HepG2 (cell line): Measurements from ENCODE around the gene BCAR3. TPM values are rescaled to one million over a fixed set of nuclear protein-coding genes. Genes with fewer than 3 reads are reported as not detected.
A peak's percentile ranks its signal among the peaks of the same experiment; 100 is the strongest.
"Not testable (repeated sequence)": the region's sequence is repeated elsewhere in the genome, so short reads cannot be mapped to it uniquely, and the experiment has no call there.

ENCODE experiments used
- ATAC-seq: fragments of 200-7000 bp; cut with Tn5 transposase; 3 replicates; pipeline ENCODE4 v1.9.1; 2020; ENCODE audit warnings: mild to moderate bottlenecking, moderate library complexity
- BruUV-seq: library from RNA; stranded (reverse); fragments of 400-500 nt; replicated peaks from 2 replicates; lab custom pipeline; 2021; lab: Mats Ljungman, UMichigan
- CTCF ChIA-PET: fragments of 300-600 bp; formaldehyde crosslinking; extraction: SDS; loops from one replicate; lab custom pipeline; 2021; ENCODE audit warnings: low total read pairs, inconsistent platforms, low intra/inter-chr PET ratio; lab: Yijun Ruan, JAX
- POLR2A ChIA-PET: fragments of 350-600 bp; sonication (Branson Sonifier 250); formaldehyde crosslinking; loops from one replicate; lab custom pipeline; 2020; ENCODE audit warnings: antibody characterized with exemption, inconsistent platforms; lab: Yijun Ruan, JAX
- DNase-seq: peaks from one replicate; pipeline ENCODE4 v3.0.0-alpha.2; 2015; ENCODE audit warnings: low spot score
- FAIRE-seq: peaks from 3 replicates; lab custom pipeline; 2011; peaks lifted over from hg19 to GRCh38; lab: Jason Lieb, UNC
- H2AFZ ChIP-seq: one replicate; pipeline ENCODE4 v1.6.1; 2011; ENCODE audit warnings: low read length, inconsistent platforms
- H3K27ac ChIP-seq: fragments of 300-600 bp; 3 replicates; pipeline ENCODE4 v1.8.0; 2011; ENCODE audit warnings: mixed run types, mild to moderate bottlenecking, mixed read lengths, low read length, inconsistent platforms; ENCODE audit not compliant: insufficient read depth; ENCODE audit errors: extremely low read length
- H3K27me3 ChIP-seq, 2 experiments: fragments of 200-600 bp in 1 of 2; 2 replicates in 1 of 2; 3 replicates in 1 of 2; pipeline versions ENCODE4 v1.6.0 to v1.8.0; 2011; ENCODE audit warnings: low read length in 2 of 2, mild to moderate bottlenecking in 2 of 2, moderate library complexity in 2 of 2, inconsistent platforms in 1 of 2; ENCODE audit not compliant: insufficient read depth in 2 of 2, control insufficient read depth in 1 of 2
- H3K36me3 ChIP-seq, 2 experiments: fragments of 200-600 bp in 1 of 2; replicated peaks in 1 of 2; 2 replicates in 1 of 2; 3 replicates in 1 of 2; pipeline versions ENCODE4 v1.5.1 to v1.8.0; 2011; ENCODE audit warnings: low read length in 2 of 2, inconsistent platforms in 1 of 2; ENCODE audit not compliant: insufficient read depth in 2 of 2, control insufficient read depth in 1 of 2
- H3K4me1 ChIP-seq: 2 replicates; pipeline ENCODE4 v1.5.1; 2012; ENCODE audit warnings: low read length, inconsistent platforms; ENCODE audit not compliant: insufficient read depth
- H3K4me2 ChIP-seq: 2 replicates; pipeline ENCODE4 v1.6.0; 2011; ENCODE audit warnings: low read depth, low read length, inconsistent platforms
- H3K4me3 ChIP-seq, 3 experiments: fragments of 200-600 bp in 1 of 3; sonication (generic), shearing (Covaris generic) in 1 of 3; replicated peaks in 1 of 3; 2 replicates each; pipeline ENCODE4 v1.5.1; 2011 to 2016; ENCODE audit warnings: low read length in 3 of 3, inconsistent platforms in 2 of 3, low read depth in 2 of 3, mild to moderate bottlenecking in 2 of 3, control low read depth in 1 of 3, mixed read lengths in 1 of 3; ENCODE audit not compliant: insufficient read depth in 1 of 3
- H3K79me2 ChIP-seq: one replicate; pipeline ENCODE4 v1.6.1; 2011; ENCODE audit warnings: low read length, inconsistent platforms; ENCODE audit not compliant: insufficient read depth
- H3K9ac ChIP-seq: 2 replicates; pipeline ENCODE4 v1.6.0; 2011; ENCODE audit warnings: mild to moderate bottlenecking, low read depth, low read length, inconsistent platforms; ENCODE audit not compliant: insufficient read depth
- H3K9me3 ChIP-seq: 2 replicates; pipeline ENCODE4 v1.5.1; 2012; ENCODE audit warnings: mild to moderate bottlenecking, low read length
- H4K20me1 ChIP-seq: 2 replicates; pipeline ENCODE4 v1.6.0; 2011; ENCODE audit warnings: inconsistent platforms, mild to moderate bottlenecking, low read length, moderate library complexity; ENCODE audit not compliant: insufficient read depth
- MBD4 ChIP-seq: IDR thresholded peaks from 2 replicates; pipeline ENCODE4 v1.6.1; 2012; ENCODE audit warnings: low read length, inconsistent platforms, borderline replicate concordance
- SRF ChIP-seq: IDR thresholded peaks from 2 replicates; pipeline ENCODE4 v1.6.1; 2011; ENCODE audit warnings: mild to moderate bottlenecking, low read depth, low read length, moderate library complexity
- ZNF121 ChIP-seq: sonication (generic); formaldehyde crosslinking; IDR thresholded peaks from 2 replicates; pipeline ENCODE4 v1.5.0; 2020; ENCODE audit warnings: mild to moderate bottlenecking, missing genetic modification reagents
- ZNF124 ChIP-seq: sonication (generic); formaldehyde crosslinking; IDR thresholded peaks from 2 replicates; pipeline ENCODE4 v1.4.0; 2020; ENCODE audit warnings: missing genetic modification reagents
- ZNF550 ChIP-seq: sonication (generic); formaldehyde crosslinking; IDR thresholded peaks from 2 replicates; pipeline ENCODE4 v1.4.0; 2020; ENCODE audit warnings: mild to moderate bottlenecking, missing genetic modification reagents, borderline replicate concordance
- WGBS: methylation state at CpG from one replicate; pipeline ENCODE4 v1.1.6; 2017; ENCODE audit warnings: low lambda C conversion rate; 5-methylcytosine and 5-hydroxymethylcytosine counted together
- in situ Hi-C: cut with HindIII; loops from 2 replicates; pipeline ENCODE4 v1.10.0; 2017; ENCODE audit warnings: low pct_unique_long_range_greater_than_20kb; ENCODE audit not compliant: extremely low pct_ligation_motif_present
- intact Hi-C: fragments of 100-400 bp; cut with micrococcal nuclease; formaldehyde crosslinking; loops from one replicate; pipeline ENCODE4 v1.10.0; 2022; ENCODE audit not compliant: unreplicated experiment
- polyA plus RNA-seq, 8 experiments: library from polyadenylated mRNA; depleted of rRNA in 3 of 8; stranded (reverse) in 7 of 8; unstranded in 1 of 8; fragments of >200 nt; fragmentation: Illumina TruSeq in 4 of 8; extraction: Trizol in 4 of 8; gene quantifications; 2 replicates each; pipeline versions ENCODE4 v1.2.1 to v1.2.3, GENCODE V29; 2011 to 2016; ENCODE audit warnings: low read depth in 4 of 8, missing spikeins in 1 of 8, mixed read lengths in 1 of 8; ENCODE audit not compliant: insufficient read depth in 1 of 8
- total RNA-seq, 5 experiments: library from RNA; depleted of rRNA; stranded (reverse); fragments of >200 nt; fragmentation: Illumina TruSeq; extraction: Trizol; gene quantifications; 2 replicates each; pipeline ENCODE4 v1.2.3, GENCODE V29; 2016; ENCODE audit warnings: low read depth in 1 of 5
- TF ChIP-seq, protein P1 (sequence below): sonication (generic); formaldehyde crosslinking; IDR thresholded peaks from 2 replicates; pipeline ENCODE4 v1.4.0; 2020; ENCODE audit warnings: missing genetic modification reagents, borderline replicate concordance

BCAR3 gene
- total and polyA plus RNA-seq, 2 of the 13 experiments (the other 11 are each of a cell fraction or from before 2014, with no cell fraction given) = 3.6 to 4.8 TPM

DNA sequence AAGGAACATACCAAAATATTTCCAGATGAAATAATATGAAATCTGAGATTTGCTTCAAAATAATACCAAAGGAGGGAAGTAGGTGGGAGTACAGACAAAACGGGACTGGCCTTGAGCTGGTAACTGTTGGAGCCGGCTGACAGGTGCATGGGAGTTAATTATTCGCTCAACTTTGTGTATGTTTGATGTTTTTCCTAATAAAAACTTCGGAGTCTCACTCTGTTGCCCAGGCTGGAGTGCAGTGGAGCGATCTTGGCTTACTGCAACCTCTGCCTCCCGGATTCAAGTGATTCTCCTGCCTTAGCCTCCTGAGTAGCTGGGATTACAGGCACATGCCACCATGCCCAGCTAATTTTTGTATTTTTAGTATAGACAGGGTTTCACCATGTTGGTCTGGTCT, 7.6 kb downstream of the BCAR3 start:
- H3K4me3 ChIP-seq, intact Hi-C loops, H3K27me3 ChIP-seq, DNase-seq, BruUV-seq, POLR2A ChIA-PET, H3K9ac ChIP-seq, CTCF ChIA-PET, FAIRE-seq, H3K4me2 ChIP-seq, H4K20me1 ChIP-seq, H3K9me3 ChIP-seq, in situ Hi-C loops, H2AFZ ChIP-seq, H3K27ac ChIP-seq, ATAC-seq: not testable (repeated sequence)
- Histone ChIP-seq H3K79me2 (peaks cover 25% of the 10 kb centered on the region), H3K36me3 (peaks cover 1 to 14% of the 10 kb centered on the region in 2 experiments; a peak in 2 of 5 replicates), H3K4me1 (peaks cover 76% of the 10 kb centered on the region)
- TF ChIP-seq ZNF121 = peak; percentile 80
- 73% methylated on average over 6 of the region's 6 CpGs for WGBS

DNA sequence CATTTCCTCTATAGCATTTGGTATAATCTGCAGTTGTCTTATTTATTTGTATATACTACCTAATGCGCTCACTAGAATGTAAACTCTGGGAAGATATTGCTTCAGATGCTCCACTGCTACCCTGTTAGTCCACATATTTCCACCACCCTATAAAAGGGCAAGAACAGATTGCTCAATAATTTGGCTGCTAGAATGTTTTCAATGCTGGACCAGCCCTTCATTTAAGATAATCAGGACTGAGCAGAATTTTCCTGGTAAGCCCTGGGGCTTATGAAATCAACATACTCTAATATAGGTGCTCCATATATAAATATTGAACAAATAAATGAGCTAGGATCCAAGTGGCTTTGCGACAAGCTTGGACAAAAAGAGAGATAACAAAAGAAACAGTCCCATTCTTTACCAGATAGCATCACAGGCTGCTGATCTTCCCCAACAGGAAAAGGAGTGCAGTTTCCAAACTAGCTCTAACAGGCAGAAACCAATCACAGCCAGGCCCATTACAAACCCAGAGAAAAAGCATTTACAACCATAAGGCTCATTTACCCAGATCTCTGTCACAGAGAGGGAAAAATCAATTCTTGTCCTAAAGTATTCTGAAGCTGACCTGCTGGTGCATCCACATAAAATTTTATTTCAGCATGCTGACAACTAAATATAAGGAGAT, 8.3 kb downstream of the BCAR3 start:
- POLR2A ChIA-PET = interaction anchor here (2.8 kb wide), 1 partner anchor 8 kb away, joined by 15 read pairs; the partner anchor contains the start of gene BCAR3
- ATAC-seq = no peak
- BruUV-seq = no TSS peak
- no peak for FAIRE-seq
- Histone ChIP-seq H3K9me3 (no peaks in the 10 kb centered on the region), H2AFZ (no peak overlapping the region), H3K27me3 (no peaks in the 10 kb centered on the region), H4K20me1 (no peaks in the 10 kb centered on the region), H3K36me3 (peaks cover 1 to 14% of the 10 kb centered on the region in 2 experiments; a peak in 2 of 5 replicates), H3K79me2 (peaks cover 25% of the 10 kb centered on the region), H3K4me1 (peaks cover 71% of the 10 kb centered on the region), H3K4me3 (no peak overlapping the region), H3K9ac (no peak overlapping the region), H3K27ac (no peak overlapping the region), H3K4me2 (no peak overlapping the region)
- intact Hi-C loops = no loop called here
- in situ Hi-C loops = no loop called here
- WGBS = 96% methylated on average over 2 of the region's 2 CpGs
- CTCF ChIA-PET = no interaction called here
- DNase-seq = no peak
- TF ChIP-seq, protein P1, sequence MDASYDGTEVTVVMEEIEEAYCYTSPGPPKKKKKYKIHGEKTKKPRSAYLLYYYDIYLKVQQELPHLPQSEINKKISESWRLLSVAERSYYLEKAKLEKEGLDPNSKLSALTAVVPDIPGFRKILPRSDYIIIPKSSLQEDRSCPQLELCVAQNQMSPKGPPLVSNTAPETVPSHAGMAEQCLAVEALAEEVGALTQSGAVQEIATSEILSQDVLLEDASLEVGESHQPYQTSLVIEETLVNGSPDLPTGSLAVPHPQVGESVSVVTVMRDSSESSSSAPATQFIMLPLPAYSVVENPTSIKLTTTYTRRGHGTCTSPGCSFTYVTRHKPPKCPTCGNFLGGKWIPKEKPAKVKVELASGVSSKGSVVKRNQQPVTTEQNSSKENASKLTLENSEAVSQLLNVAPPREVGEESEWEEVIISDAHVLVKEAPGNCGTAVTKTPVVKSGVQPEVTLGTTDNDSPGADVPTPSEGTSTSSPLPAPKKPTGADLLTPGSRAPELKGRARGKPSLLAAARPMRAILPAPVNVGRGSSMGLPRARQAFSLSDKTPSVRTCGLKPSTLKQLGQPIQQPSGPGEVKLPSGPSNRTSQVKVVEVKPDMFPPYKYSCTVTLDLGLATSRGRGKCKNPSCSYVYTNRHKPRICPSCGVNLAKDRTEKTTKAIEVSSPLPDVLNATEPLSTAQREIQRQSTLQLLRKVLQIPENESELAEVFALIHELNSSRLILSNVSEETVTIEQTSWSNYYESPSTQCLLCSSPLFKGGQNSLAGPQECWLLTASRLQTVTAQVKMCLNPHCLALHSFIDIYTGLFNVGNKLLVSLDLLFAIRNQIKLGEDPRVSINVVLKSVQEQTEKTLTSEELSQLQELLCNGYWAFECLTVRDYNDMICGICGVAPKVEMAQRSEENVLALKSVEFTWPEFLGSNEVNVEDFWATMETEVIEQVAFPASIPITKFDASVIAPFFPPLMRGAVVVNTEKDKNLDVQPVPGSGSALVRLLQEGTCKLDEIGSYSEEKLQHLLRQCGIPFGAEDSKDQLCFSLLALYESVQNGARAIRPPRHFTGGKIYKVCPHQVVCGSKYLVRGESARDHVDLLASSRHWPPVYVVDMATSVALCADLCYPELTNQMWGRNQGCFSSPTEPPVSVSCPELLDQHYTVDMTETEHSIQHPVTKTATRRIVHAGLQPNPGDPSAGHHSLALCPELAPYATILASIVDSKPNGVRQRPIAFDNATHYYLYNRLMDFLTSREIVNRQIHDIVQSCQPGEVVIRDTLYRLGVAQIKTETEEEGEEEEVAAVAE (CRISPR knock-in tag) = no peak
- TF ChIP-seq ZNF550 (CRISPR knock-in tag) = no peak
- TF ChIP-seq ZNF124 = no peak
- TF ChIP-seq MBD4 = no peak
- TF ChIP-seq SRF = peak; percentile 43; the same call in 1 of the 2 replicates
